Kidney (tissue), 11 donors: ENCODE data around the gene FAM156A. TPM values are rescaled to one million over a fixed set of nuclear protein-coding genes. Genes with fewer than 3 reads are reported as not detected.
A peak's percentile ranks its signal among the peaks of the same experiment; 100 is the strongest.
"Not testable (repeated sequence)": the region's sequence is repeated elsewhere in the genome, so short reads cannot be mapped to it uniquely, and the experiment has no call there.

ENCODE experiments used
- DNase-seq, 5 donors: peaks; one replicate each; pipeline ENCODE4 v3.0.0-alpha.2; 2013 to 2020
- FAIRE-seq: peaks from 2 replicates; lab custom pipeline; 2012; peaks lifted over from hg19 to GRCh38; lab: Jason Lieb, UNC
- H3K27ac ChIP-seq, 2 donors: one replicate each; pipeline ENCODE4 v1.7.0; 2013; ENCODE audit warnings: low read depth in 2 of 2, low read length in 2 of 2, inconsistent platforms in 1 of 2
- H3K27me3 ChIP-seq: one replicate; pipeline ENCODE4 v1.7.1; 2013; ENCODE audit warnings: low read length, inconsistent platforms; ENCODE audit not compliant: control insufficient read depth, insufficient read depth
- H3K36me3 ChIP-seq, 3 donors: one replicate each; pipeline versions ENCODE4 v1.7.0 to v1.7.1; 2013; ENCODE audit warnings: low read length in 3 of 3, control low read depth in 1 of 3, inconsistent platforms in 1 of 3; ENCODE audit not compliant: insufficient read depth in 3 of 3, control insufficient read depth in 2 of 3
- H3K4me1 ChIP-seq, 3 donors: one replicate each; pipeline versions ENCODE4 v1.7.0 to v1.7.1; 2013; ENCODE audit warnings: low read length in 3 of 3, inconsistent platforms in 1 of 3, low read depth in 1 of 3; ENCODE audit not compliant: control insufficient read depth in 2 of 3, insufficient read depth in 2 of 3
- H3K4me3 ChIP-seq, 3 donors: one replicate each; pipeline versions ENCODE4 v1.7.0 to v1.8.1; 2013; ENCODE audit warnings: low read length in 3 of 3, control low read depth in 1 of 3, inconsistent platforms in 1 of 3
- H3K9ac ChIP-seq, 3 donors: one replicate each; pipeline versions ENCODE4 v1.7.0 to v1.7.1; 2013; ENCODE audit warnings: low read length in 3 of 3, control low read depth in 1 of 3, inconsistent platforms in 1 of 3
- H3K9me3 ChIP-seq, 3 donors: one replicate each; pipeline versions ENCODE4 v1.7.0 to v1.7.1; 2013; ENCODE audit warnings: low read length in 3 of 3, control low read depth in 1 of 3, inconsistent platforms in 1 of 3; ENCODE audit not compliant: control insufficient read depth in 2 of 3, insufficient read depth in 1 of 3
- intact Hi-C: fragments of 100-400 bp; cut with DNase I; formaldehyde crosslinking; loops from one replicate; pipeline ENCODE4 v1.11.1; 2022
- polyA plus RNA-seq: library from polyadenylated mRNA; stranded (reverse); fragments of 350-450 nt; fragmentation: Illumina TruSeq; extraction: RNeasy Lipid Tissue Mini Kit (QIAGEN cat#74804); gene quantifications from one replicate; pipeline ENCODE4 v1.2.3, GENCODE V29; 2014; ENCODE audit warnings: low read depth, low replicate concordance; ENCODE audit not compliant: insufficient read depth
- total RNA-seq: library from RNA; stranded (reverse); fragmentation: NEBNext Ultra II Directional; extraction: Animal tissue kit (Norgen Biotek cat#: 25700); gene quantifications from one replicate; pipeline ENCODE4 v1.2.1, GENCODE V29; 2021
- donor health status: control.
- donor health status: control.
- donor health status: DM: yes; HTN: yes; CAD: no.
- donor health status: Normal renal cell carcinoma (clear cell type).

FAM156A gene
- total and polyA plus RNA-seq, 2 donors from 2014 or later, result 9.9 to 20.5 TPM

- H3K4me3 ChIP-seq, H3K27ac ChIP-seq, intact Hi-C loops, H3K36me3 ChIP-seq, H3K4me1 ChIP-seq, H3K27me3 ChIP-seq, H3K9ac ChIP-seq, H3K9me3 ChIP-seq, FAIRE-seq, DNase-seq: not testable (repeated sequence)
These were observed 9.0 kb downstream of the FAM156A start for GRCh38 chrX:52949325-52949724.

DNA sequence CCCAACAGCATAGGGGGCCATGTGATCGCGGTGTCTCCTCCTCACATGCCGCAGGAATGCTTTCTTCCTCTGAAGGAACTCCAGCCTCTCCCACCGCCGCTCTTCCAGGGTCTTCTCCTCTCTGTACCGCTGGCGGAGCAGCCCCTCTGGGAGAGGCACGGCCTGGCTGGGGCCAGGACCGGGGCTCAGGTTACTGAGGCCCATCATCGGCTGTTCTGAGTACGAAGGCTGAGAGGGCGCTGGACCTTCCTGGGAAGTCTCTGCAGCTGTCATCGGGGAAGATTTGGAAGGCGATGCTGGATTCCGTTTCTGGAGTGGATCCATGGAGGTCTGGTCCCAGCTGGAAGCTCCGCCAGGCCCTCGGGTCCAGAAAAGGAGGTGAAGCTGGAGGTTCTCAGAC is 10.1 kb downstream of the FAM156A start:
- H3K27me3 ChIP-seq, DNase-seq, intact Hi-C loops, FAIRE-seq, H3K4me3 ChIP-seq, H3K9me3 ChIP-seq, H3K4me1 ChIP-seq, H3K9ac ChIP-seq, H3K36me3 ChIP-seq, H3K27ac ChIP-seq: not testable (repeated sequence)

DNA sequence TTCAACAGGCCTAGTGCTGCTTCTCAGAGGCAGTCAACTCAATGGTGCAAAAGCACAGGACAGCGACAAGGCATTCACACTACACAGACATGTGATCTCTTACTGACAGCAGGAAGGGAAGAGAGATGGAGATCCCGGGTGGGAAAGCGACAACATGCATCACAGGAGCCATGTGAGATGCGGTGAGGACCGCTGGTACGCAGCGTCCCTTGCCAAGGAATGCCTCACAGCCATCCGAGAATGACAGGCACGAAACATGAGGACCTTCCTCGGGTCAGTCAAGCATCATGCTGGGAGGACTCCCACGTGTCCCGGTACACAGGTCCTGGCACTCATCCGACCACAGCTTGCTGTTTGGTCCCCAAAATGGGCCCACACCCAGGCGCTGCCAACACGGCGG is 10.8 kb downstream of the FAM156A start:
- FAIRE-seq, H3K9me3 ChIP-seq, H3K27ac ChIP-seq, intact Hi-C loops, H3K9ac ChIP-seq, H3K4me1 ChIP-seq, H3K4me3 ChIP-seq, H3K36me3 ChIP-seq, H3K27me3 ChIP-seq, DNase-seq: not testable (repeated sequence)

GRCh38 chrX:52945838-52946494 is 12.4 kb downstream of the FAM156A start:
- H3K9ac ChIP-seq, H3K27ac ChIP-seq, H3K9me3 ChIP-seq, H3K36me3 ChIP-seq, H3K27me3 ChIP-seq, intact Hi-C loops, H3K4me1 ChIP-seq, DNase-seq, H3K4me3 ChIP-seq, FAIRE-seq: not testable (repeated sequence)

DNA sequence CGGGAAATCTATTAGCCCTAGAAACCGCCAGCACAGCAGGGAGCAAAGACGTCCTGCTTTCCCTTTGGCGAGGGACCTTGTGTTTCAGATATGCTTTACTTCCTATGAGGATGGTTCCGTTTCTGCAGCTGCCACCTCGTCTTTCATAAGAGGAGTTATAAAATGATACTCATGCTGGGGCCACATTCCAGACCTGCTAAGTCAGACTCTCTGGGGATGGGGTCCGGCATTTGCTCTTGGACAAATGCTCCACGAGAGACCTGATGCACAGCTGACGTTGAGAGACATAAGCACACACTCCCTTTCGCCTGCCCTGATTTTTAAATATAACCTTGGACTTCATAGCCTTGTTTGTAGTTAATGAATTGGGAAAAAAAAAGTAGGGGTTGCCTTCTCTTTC is 16.6 kb downstream of the FAM156A start:
- H3K9me3 ChIP-seq, H3K4me1 ChIP-seq, FAIRE-seq, DNase-seq, H3K27me3 ChIP-seq, H3K36me3 ChIP-seq, H3K4me3 ChIP-seq, intact Hi-C loops, H3K27ac ChIP-seq, H3K9ac ChIP-seq: not testable (repeated sequence)

DNA sequence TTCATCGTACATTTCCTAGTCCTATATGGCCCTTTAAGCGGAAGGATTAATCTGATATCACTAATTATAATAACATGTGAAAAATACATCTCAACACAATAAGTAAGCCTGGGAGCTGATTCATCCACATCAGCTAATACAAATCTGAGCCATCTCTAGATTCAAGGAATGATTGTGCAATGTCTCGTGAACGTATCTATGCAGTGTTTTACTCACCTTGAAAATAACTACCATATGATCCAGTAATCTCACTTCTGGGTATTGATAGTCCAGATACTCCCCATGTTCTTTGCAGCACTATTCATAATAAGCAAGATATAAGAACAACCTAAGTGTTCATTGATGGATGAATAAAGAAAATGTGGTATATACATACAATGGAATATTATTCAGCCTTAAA is 17.6 kb downstream of the FAM156A start:
- H3K4me1 ChIP-seq, H3K4me3 ChIP-seq, H3K27me3 ChIP-seq, FAIRE-seq, H3K27ac ChIP-seq, H3K9ac ChIP-seq, DNase-seq, intact Hi-C loops, H3K36me3 ChIP-seq, H3K9me3 ChIP-seq: not testable (repeated sequence)

- H3K36me3 ChIP-seq, H3K9me3 ChIP-seq, intact Hi-C loops, H3K27me3 ChIP-seq, FAIRE-seq, H3K4me1 ChIP-seq: not testable (repeated sequence)
- Histone ChIP-seq H3K9ac (peak overlapping the region; percentile 80 to 90 (median 86)), H3K4me3 (peak overlapping the region; percentile 83 to 90 (median 84)), H3K27ac (peak overlapping the region; percentile 90 to 97)
- DNase-seq, result peak in 2 of 5 donors; percentile 60 to 65
These were observed 22.9 kb downstream of the FAM156A start for GRCh38 chrX:52935470-52935784.
